Activated naive CD4-positive, alpha-beta T cell (primary cell): ENCODE results near the gene ST7L.

ENCODE experiments used
- DNase-seq, 4 experiments: peaks; one replicate each; lab custom pipeline; 2025; lab: John Stamatoyannopoulos, UW

The ST7L gene

DNA sequence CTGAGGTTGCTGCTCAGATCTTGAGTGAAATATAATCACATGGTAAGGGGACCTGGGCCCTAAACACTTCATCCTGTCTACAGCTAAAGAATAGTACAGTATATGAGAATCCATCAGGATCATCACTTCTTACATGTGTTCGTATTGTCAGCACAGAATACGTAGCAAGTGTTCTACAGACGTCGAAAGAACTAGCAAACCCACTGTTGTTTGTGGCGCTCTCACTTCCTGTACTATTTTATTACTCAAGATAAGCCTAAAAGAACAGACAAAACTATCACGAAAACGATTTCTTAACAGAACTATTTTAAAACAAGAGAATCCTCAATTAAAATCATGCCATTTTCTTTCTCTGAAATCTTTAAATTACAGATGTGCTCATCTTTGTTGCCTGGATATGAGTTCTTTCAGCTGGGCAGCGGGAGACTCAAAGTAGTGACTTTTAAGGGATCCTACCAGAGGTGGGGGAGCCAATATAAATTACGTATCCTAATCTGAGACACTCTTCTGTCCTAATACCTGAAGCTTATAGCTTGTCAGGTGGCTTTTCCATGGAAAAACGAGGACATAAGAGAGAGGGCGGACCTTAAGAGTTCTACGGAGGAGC is 724 bp downstream of the ST7L start:
- no peak for DNase-seq

DNA sequence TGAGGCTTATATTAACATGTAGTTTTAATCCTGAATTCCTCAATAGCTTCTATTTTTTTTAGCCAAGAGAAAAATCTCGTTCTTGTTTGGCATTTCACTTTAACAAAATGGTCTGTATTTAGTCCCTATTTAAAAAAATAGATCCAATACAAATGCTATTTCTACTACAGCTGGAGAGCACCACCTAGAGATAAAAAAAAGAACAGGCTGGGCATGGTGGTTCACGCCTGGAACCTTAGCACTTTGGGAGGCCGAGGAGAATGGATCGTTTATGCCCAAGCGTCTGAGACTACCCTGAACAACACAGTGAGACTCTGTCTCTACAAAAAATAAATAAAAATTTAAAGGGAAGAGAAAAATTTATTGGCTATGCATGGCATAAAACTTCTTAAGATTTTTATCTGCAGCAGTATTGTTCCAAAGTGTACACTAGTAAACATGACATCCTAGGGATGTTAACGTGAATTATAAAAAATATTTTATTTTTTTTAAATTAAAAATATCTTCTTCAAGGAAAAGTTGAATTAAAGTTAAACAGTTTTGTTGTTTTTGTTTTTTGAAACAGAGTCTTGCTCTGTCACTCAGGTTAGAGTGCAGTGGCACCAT is 4.4 kb downstream of the ST7L start:
- DNase-seq, result no peak

DNA sequence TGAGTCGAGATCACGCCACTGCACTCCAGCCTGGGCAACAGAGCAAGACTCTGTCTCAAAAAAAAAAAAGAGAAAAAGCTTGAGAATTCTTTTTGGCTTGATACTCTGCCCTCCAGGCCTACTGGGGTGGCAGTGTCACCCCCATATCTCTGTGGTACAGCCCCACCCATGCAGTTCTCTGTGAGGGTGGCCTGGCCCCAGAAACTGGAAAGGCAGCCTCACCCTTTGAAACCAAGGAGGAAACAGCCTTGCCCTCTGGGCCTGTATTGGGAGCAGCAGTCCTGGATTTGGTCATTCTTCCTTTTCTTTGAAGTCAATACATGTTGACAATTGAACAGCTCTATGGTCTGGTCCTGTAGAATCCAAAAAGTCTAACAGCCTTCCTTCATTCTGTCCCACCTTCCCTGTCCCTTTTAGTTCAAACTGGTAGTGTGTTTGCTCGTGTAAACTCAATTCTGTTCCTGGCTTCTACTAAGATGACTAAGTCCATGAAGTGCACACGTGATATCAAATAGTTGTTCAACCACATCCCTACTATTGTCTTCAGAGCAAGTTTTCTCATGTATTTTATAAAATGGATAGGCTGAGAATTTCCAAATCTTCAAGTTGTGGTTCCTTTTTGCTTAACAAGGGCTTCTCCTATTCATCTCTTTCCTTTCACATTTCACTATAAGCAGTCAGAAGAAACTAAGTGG is 13.2 kb downstream of the ST7L start:
- no peak for DNase-seq

DNA sequence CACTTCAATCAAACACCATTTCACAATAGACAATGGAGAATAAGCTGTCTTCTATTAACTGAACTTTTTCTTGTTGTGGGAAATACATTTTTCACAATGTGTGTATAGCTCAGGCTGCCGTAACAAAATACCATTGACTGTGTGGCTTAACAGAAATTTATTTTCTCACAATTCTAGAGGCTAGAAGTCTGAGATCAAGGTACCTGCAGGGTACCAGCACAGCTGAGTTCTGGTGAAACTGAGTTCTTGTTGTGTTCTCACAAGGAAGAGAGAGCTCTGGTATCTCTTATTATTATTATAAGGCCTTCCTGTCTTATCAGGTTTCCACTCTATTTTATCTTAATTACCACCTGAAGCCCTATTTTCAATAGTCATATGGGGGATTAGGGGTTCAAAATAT is 15.4 kb downstream of the ST7L start:
- no peak for DNase-seq

DNA sequence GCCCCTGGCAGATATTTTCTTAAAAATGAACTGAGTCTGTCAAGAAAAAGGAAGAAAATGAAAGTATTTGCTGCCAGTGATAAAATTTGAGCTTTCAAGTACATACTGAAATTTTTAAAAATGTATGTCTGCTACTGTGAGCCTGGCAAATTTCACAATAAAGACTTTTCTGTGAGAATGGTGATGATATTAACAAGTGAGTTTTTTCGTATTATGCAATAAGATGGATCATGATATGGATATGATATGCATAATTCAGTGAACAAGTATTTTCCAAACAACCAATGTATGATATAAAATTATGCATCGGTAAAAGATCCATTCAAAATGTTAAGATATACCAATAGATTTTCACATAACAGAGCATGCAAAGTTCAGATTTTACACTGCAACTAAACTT is 15.9 kb downstream of the ST7L start:
- no peak for DNase-seq

DNA sequence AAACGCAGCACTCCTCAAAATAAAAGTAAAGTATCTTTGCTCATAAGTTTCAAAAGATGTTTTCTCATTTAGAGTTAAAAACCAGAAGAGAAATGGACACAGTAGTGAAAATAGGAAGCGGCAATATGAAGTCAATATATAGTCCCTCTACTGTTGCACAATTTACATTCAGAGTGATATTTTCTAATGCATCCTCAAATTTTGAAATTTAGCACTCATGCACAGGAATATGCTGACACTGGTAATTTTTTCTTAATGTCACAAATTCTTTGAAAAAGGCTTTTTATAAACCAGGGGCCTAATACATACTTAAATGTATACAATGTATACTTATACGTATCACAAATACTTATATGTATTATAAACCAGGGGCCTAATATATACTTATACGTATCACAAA is 19.5 kb downstream of the ST7L start:
- no peak for DNase-seq

DNA sequence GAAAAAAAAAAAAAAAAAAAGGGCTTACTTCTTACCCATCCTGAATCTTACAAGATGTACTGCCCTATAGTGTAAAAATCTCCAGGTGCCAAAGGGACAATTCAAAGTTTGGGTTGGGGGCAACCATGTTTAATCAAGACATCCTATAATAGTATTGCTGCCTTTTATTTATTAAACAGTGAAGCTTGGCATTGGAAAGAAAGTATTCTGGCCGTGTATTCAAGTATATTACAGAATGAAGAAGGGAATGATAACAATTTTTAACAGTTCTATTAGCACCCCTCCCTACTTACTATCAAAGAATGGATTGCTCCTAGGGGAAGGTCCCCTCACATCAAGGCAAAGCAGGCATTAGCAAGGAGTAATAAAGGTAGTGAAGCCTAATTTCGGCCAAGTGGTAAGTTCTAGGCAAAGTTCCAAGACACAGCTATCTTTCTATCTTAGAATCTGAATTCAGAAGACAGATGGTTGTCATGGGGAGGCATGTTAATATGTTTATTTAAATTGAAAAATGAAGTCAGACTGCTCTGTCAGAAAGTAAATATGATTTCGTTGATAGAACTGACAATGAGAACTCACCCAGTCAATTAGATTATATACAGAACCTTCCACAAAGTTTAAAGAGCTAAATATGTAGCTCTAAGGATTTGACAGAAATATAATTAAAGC is 24.6 kb downstream of the ST7L start:
- no peak for DNase-seq

DNA sequence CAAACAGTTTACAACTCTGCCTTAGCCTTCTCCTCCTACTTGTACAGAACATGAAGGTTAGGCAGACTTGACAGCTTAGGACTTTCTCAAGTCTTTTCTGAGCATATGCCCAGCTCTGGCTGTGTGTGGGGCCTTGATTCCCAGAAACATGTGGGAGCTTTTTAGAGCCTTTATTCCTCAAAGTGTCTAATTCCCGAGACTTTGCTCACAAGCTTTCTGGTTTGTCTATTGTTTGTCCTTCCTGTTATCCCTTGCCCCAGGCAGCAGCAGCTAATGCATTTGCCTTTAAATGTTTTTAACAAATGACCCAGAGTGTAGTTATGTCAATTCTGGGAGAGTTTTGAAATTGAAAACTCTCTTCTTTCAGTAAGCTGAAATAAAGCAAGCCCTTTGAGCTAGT is 29.2 kb downstream of the ST7L start:
- DNase-seq, result no peak

DNA sequence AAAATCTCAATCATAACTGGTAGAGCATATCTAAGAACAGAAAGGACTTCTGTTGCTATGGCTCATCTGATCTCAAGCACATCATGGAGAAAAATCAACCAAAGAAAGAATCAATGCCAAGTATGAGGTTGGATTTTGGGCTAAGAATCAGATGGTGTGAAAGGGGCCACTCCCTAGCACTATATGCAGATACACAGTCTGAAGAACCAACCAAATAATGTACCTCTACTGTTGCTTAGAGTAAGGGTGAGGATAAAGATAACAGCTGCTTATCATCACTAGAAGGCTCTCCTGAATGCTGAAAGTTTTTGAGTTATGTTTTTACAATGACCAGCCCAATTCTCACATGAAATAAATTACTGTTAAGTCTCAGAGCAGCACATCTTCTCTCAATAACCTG is 35.6 kb downstream of the ST7L start:
- no peak for DNase-seq

DNA sequence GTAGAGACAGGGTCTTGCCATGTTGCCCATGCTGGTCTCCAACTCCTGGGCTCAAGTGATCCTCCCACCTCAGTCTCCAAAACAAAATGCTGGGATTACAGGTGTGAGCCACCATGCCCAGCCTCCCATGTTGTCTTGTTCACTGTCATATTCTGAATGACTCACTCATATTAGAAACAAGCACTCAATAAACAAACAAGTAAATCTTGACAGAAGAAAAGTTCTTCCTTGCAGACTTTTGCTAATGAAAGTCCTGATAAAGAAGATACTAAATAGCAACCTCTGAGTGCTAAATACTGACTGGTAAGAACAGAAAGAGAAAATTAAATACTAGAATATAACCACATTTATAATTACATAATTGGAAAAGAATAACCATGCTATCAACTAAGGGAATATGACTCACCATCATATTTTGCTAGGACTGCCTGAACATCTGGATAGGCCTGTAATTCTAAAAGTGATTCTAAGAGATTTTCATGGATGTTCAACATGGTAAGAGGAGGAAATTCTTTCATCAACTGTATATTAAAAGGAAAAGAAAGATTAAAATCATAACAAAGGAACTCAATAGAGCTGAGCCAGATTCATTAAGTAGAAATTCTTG is 37.3 kb downstream of the ST7L start:
- DNase-seq, result no peak

DNA sequence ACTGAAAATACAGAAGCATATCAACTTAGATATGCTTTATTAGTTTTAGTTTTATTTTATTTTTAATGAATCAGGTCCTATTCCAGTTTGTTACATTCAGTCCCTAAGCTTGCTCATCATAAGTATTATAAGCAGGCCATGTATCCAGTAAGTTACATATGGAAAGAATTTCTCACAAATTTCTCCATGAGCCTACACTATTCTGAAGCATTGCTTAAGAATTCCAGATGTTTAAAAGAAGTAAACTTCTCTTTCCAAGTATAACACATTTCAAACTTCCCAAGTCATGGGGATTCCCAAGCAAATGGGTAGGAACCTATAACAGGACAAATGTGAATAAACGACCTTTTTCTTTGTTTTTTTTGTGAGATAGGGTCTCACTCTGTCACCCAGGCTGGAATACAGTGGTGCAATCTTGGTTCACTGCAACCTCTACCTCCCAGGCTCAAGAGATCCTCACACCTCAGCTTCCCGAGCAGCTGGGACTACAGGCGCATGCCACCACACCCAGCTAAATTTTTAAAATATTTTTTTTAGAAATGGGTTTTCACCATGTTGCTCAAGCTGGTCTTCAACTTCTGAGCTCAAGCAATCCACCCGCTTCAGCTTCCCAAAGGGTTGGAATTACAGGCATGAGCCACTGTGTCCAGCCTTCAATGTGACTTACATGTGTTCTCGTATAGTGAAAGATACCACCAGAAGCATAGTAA is 39.0 kb downstream of the ST7L start:
- DNase-seq, result no peak

DNA sequence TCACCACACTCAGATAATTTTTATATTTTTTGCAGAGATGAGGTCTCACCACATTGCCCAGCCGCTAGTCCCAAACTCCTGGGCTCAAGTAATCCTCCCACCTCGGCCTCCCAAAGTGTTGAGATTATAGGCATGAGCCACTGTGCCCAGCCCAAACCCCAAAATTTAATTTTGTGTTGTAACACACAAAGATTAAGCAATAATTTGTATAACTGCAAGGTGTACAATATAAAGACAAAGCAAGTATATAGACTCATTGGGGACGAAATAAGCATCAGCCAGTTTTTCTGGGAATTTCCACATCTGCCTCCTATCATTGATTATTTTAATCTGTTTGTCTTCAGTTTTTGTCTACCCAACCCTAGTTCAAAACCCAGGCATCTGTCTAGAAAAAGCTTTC is 42.7 kb downstream of the ST7L start:
- no peak for DNase-seq

DNA sequence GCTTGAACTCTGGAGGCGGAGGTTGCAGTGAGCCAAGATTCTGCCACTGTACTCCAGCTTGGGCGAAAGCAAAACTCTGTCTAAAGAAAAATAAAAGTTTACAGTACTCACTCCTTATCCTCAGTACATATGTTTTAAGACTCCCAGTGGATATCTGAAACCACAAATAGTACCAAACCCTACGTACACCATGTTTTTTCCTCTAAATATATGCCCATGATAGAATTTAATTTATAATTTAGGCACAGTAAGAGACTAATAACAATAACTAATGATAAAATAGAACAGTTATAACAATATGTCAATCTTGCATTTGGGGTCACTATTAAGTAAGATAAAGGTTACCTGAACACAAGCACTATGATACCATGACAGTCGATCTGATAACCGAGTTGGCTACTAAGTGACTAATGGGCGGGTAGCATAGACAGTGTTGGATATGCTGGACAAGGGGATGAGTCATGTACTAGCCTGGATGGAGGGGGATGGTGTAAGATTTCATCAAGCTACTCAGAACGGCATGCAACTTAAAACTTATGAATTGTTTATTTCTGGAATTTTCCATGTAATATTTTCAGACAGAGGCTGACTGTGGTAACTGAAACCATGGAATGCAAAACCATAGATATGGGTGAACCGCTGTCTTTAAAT is 43.7 kb downstream of the ST7L start:
- no peak for DNase-seq

DNA sequence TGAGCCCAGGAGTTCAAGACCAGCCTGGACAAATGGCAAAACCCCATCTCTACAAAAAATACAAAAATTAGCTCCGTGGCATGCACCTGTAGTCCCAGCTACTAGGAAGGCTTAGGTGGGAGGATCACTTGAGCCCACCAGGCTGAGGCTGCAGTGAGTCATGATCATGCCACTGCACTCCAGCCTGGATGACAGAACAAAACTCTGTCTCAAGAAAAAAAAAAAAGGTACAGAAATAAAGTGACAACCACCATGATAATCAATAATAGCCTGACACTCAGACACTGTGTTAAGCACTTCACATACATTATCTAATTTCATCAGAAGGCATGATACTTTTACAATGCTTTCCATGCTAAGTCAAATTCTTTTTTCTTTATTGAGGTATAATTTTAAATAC is 53.1 kb downstream of the ST7L start:
- DNase-seq, result no peak

DNA sequence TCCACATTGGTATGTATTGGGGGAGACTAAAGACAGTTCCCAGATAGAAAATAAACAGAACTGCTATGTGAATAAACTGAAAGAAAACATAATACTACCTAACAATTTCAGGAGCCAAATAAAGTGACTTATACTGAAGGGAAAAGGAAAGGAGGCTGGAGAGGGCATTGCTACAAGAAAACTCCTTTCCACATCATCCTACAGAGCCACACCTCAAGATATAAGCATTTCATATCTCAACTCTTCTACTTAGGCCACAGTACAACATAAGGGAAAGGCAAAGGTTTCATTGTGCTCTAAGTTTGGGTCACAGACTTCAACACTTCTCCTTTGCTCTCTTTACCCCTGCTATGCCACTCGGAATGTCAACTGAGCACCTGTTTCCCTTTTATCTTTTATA is 54.9 kb downstream of the ST7L start:
- DNase-seq, result no peak

DNA sequence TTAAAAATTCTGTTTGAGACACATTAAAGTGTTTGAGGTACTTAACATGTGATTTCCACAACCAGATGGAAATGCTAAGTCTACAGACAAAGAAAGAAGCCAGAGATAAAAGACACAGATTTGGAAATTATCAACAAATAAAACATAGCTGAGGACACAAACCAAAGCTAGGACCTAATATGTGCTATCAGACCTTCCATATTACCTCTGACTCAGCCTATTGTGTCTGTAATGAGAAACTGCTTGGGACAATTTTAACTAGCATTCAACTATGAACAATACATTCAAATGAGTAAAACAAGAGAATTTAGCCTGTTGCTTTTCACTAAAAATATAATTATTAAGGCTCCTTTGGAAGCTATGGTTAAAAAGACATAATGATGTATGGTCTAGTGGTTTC is 55.6 kb downstream of the ST7L start:
- no peak for DNase-seq

DNA sequence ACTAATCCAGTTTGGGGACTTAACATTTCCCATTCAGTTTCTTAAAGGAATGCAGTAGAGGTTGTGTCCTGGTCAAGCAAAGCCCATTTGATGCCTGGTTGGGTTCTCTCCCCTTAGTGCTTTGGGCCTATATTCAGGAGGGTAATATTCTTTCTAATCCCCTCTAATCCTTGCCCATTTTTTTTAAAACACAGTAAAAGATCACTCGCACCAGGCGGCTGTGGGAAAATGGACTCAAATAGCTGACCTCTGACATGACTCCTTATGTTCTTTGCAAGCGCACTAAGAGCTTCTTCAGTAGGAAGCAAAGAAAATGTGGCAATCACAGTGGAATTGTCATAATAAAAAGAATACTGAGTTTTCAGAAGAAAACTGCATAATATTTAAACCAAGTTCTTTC is 60.3 kb downstream of the ST7L start:
- no peak for DNase-seq

DNA sequence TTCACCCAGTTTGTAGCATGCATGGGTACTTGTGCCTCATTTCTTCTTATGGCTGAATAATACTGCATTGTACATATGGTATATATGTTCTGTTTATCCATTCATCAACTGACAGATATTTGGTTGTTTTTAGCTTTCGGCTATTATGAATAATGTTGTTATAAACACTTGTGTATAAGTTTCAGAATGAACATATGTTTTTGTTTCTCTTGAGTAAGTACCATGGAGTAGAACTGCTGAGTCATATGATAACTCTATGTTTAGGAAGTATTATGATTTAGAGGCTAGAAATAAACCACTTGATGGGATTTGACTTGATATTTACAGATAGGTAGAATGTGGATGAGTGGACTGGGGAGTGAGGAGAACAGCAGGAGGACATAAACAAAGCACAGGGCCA is 61.6 kb downstream of the ST7L start:
- no peak for DNase-seq

DNA sequence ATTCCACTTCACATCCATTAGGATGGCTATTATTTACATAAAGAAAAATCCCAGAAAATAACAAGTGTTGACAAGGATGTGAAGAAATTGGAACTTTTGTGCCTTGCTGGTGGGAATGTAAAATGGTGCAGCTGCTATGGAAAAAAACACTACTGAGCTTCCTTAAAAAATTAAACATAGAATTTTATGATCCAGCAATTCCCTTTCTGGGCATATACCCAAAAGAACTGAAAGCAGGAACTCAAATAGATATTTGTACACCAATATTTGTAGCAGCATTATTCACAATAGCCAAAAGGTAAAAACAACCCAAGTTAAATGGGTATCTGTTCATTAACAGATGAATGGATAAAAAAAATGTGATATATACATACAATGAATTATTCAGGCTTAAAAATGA is 64.5 kb downstream of the ST7L start:
- no peak for DNase-seq

DNA sequence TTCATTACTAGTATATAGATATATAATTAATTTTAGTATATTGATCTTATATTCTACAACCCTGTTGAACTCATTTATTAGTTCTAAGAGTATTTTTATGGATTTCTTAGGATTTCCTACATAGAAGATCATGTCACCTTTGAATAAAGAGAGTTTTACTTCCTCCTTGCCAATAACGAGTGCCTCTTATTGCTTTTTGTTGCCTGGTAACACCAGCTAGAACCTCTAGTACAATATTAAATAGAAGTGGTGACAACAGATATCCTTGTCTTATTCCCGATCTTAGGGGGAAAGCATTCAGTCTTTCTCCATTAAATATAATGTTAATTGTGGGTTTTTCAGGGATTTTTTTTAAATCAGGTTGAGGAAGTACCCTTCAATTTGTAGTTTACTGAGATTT is 69.4 kb downstream of the ST7L start:
- DNase-seq, result no peak

DNA sequence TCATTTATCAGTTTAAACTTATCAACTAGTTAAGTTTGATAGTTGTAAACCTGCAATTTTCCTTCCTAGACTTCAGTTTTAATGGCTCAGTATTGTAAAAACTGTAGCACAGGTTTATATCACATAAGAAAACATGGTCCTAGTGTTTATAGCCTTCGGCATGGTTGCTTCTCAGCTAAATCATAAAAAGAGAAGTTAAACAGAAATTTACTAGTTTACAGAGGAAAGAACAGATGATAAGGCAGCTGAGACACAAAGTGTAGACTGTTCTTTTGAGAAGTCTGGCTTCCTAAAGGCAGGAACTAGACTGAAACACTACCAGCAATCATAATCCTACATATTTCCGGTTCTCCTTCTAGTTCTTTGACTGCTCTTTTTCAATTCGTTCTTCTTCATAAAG is 70.4 kb downstream of the ST7L start:
- DNase-seq, result no peak

DNA sequence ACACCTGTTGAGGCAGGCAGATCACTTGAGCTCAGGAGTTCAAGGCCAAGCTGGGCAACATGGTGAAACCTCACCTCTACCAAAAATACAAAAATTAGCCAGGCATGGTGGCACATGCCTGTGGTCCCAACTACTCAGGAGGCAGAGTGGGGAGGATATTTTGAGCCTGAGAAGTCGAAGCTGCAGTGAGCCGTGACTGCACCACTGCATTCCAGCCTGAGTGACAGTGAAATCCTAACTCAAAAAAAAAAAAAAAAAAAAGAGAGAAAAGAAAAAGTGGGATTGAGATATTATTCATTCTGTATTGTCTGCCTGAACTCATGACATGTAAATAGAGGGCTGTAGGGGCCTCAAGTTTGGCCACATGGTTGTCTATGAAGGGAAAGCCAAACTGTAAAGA is 72.9 kb downstream of the ST7L start:
- no peak for DNase-seq
